GM18519 (cell line): ENCODE measurements around the gene BABAM1.
"Not testable (repeated sequence)": the region's sequence is repeated elsewhere in the genome, so short reads cannot be mapped to it uniquely, and the experiment has no call there.

Experiments
- ATAC-seq: cut with Tn5 transposase; IDR thresholded peaks from one replicate; pipeline ENCODE4 v1.9.1; 2021; ENCODE audit warnings: mild to moderate bottlenecking, moderate library complexity; ENCODE audit not compliant: unreplicated experiment, low FRiP score

The BABAM1 gene

DNA sequence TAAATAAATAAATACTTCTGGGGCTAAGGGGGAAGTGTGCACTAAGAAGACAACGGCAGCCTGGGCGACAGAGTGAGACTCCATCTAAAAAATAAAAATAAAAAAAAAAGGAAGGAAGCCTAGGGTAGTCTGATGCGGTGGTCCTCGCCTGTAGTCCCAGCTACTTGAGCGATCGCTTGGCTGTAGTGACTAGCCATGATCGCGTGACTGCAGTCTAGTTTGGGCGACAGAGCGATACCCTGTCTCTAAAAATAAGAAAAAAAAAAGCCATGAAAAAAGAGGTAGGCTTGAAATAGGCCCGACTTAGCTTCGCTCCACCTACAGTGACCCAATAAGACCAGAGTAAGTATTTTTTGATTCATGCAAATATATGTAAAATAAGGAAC is 661 bp upstream of the BABAM1 start:
- no peak for ATAC-seq

DNA sequence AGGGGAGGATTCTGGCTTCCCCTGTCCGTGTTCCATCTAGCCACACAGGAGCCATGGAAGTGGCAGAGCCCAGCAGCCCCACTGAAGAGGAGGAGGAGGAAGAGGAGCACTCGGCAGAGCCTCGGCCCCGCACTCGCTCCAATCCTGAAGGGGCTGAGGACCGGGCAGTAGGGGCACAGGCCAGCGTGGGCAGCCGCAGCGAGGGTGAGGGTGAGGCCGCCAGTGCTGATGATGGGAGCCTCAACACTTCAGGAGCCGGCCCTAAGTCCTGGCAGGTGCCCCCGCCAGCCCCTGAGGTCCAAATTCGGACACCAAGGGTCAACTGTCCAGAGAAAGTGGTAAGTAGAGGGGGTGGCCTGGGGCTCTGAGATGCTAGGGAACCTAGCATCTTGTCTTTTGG is 1.5 kb downstream of the BABAM1 start:
- no peak for ATAC-seq

DNA sequence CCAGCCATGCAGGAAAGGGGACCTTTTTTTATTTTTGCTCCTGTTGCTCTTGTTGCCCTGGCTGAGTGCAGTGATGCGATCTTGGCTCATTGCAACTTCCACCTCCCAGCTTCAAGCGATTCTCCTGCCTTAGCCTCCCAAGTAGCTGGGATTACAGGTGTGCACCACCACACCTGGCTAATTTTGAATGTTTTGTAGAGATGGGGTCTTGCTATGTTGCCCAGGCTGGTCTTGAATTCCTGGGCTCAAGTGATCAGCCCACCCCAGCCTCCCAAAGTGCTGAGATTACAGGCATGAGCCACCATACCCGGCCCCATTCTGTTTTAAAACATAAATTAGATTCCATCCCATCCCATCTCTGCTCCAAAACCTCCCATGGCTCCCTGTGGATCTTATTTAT is 7.6 kb downstream of the BABAM1 start:
- not testable (repeated sequence) for ATAC-seq

DNA sequence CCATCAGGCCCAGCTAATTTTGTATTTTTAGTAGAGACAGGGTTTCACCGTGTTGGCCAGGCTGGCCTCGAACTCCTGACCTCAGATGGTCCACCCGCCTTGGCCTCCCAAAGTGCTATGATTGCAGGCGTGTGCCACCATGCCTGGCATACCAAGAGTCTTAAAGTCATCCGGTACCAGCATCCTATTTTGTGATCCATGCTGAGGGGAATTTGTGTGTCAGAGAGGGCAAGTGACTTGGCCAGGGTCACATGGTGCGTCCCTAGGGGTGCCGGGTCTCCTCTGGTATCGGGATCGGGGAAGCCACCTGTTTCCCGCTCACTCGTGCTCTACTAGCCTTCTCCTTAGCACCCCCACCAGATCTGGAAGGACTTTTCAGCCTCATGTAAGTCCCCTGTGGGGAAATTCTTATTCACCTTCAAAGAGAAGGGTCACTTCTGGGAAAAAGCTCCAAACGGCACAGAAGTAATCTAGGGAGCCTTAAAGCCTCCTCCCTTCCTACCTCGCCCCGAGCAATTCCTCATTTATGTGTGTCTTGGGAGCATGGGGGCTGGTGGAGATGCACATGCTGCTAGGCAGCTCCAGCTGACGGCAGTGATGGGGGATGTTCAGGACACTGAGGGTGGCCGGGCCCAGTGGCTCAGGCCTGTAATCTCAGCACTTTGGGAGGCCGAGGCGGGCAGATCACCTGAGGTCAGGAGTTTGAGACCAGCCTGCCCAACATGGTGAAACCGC is 8.4 kb downstream of the BABAM1 start:
- ATAC-seq, result no peak

DNA sequence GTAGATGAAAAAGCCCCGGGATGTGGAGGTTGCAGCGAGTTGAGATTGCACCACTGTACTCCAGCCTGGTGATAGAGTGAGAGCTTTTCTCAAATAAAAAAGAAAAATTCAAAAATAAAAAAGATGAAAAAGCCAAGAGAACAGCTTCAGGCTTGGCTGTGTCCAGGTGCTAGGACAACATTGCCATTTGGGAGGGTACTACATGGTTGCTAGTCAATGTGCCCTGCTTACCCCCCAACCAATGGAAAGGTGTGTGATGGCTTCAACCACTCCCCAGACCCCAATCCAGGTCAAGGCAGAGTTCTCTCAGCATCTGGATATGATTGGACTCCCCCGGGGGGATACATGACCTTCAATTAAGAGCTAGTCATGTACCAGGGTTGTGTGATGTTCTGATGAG is 12.2 kb downstream of the BABAM1 start:
- ATAC-seq, result no peak

DNA sequence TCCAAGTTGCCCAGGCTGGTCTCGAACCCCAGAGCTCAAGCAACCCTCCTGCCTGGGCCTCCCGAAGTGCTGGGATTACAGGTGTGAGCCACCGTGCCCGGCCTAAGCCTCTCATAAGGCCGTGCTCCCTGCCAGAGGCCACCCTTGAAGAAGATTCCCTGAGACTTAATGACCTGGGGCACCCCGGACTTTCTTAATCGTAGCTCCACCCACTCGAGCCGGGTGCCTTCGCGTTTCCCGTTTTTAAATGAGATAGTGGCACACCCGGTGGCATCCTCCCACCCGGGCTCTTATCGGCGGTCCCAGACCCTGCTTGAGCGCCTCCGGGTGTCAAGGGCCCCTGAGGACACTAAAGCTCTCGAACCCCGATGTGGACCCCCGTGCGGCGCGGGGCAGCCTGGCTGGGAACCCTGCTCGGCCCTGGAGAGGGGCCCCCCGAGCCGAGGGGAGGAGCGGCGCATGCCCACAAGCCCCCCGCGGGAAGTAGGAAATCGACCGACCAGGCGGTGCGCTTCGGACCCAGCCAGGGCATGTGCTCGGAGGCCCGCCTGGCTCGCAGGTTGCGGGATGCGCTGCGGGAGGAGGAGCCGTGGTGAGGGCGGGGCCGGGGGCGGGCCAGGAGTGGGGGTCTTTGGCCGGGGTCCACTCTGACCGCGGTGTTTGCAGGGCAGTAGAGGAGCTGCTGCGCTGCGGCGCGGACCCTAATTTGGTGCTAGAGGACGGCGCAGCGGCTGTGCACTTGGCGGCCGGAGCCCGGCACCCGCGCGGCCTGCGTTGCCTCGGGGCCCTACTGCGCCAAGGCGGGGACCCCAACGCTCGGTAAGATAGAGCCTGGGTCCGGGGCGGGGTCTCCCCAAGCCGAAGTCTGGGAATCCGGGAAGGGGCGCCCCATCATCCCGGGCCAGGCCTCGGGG is 14.4 kb downstream of the BABAM1 start, which contains the start of gene ANKLE1:
Gene ANKLE1 (plus strand): TSS at position 511 of the 914 bp plus-strand sequence. CDS start 20 bp downstream, at position 531.
- no peak for ATAC-seq

DNA sequence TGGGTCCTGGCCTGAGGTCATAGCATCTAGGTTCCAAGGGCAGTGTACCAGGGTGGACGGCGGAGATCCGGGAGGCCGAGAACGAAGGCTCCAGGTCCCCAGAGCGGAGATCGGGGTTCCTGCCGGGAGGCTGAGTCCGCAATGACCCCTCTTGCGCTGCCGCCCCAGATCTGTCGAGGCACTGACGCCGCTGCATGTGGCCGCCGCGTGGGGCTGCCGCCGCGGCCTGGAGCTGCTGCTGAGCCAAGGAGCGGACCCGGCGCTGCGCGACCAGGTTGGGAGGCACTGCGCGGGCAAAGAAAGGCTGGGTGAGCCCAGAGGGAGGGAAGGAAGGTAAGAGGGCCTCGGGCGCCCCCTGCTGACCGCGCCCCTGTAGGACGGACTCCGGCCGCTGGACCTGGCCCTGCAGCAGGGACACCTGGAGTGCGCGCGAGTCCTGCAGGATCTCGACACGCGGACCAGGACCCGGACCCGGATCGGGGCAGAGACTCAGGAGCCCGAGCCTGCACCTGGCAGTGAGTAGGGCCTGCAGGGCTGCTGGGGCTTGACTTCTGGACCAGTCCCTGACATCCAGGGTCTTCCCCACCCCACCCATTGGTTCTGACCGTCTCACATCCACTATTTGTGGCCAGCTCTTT is 15.4 kb downstream of the BABAM1 start:
- ATAC-seq, result no peak

DNA sequence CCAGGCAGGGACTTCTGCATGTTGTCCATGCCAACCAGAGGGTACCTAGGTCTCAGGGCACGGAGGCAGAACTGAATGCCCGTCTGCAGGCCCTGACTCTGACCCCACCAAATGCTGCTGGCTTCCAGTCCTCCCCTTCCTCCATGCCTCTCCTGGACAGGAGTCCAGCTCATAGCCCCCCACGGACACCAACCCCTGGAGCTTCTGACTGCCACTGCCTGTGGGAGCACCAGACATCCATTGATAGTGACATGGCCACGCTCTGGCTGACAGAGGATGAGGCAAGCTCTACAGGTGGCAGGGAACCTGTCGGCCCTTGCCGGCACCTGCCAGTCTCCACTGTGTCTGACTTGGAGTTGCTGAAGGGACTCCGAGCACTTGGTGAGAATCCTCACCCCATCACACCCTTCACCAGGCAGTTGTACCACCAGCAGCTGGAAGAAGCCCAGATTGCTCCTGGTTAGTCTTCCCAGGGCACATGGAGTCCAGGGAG is 16.3 kb downstream of the BABAM1 start:
- no peak for ATAC-seq

DNA sequence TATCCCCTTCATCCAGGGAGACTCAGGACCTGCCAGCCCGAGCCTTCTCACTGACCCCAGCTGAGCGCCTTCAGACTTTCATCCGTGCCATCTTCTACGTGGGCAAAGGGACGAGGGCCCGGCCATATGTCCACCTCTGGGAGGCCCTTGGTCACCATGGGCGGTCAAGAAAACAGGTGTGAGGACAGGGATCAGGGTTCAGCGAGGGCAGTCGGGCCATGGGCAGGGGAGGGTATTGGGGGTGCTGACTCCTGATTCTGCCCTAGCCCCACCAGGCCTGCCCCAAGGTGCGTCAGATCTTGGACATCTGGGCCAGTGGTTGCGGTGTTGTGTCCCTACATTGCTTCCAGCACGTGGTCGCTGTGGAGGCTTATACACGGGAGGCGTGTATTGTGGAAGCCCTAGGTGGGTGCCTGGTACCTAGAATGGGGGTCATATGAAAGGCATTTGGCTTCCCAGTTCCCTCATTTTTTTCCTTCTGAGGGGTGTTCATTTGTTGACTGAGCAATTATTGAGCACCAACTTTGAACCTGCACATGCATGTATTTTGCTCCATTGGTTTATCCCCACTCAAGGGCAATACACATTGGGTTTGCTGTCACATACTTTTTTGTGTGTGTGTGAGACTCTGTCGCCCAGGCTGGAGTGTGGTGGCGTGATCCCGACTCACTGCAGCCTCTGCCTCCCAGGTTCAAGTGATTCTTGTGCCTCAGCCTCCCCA is 18.3 kb downstream of the BABAM1 start:
- ATAC-seq, result no peak

DNA sequence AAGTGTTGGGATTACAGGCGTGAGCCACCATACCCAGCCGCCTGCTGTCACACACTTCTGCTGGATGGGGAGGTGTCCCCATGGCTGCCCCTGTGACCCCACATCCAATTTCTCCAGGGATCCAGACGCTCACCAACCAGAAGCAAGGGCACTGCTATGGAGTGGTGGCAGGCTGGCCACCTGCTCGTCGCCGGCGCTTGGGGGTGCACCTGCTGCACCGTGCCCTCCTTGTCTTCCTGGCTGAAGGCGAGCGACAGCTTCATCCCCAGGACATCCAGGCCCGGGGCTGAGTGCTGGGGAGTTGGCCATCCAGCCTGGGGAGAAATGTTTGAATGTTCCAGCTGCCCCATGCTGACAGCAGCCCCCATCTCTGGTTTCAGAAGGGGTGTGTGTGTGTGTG is 19.0 kb downstream of the BABAM1 start:
- ATAC-seq, result no peak

DNA sequence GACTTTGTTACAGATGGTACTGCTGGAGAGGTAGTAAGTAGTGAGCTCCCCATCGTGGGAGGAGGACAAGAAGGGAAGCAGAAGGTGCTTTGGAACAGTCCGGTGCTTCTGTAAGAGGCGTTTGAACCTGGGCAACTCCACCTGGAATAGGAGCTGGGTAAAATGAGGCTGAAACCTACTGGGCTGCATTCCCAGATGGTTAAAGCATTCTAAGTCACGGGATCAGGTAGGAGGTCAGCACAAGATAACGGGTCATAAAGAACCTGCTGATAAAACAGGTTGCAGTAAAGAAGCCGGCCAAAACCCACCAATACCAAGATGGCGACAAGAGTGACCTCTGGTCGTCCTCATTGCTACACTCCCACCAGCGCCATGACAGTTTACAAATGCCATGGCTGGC is 19.5 kb downstream of the BABAM1 start:
- ATAC-seq, result no peak

DNA sequence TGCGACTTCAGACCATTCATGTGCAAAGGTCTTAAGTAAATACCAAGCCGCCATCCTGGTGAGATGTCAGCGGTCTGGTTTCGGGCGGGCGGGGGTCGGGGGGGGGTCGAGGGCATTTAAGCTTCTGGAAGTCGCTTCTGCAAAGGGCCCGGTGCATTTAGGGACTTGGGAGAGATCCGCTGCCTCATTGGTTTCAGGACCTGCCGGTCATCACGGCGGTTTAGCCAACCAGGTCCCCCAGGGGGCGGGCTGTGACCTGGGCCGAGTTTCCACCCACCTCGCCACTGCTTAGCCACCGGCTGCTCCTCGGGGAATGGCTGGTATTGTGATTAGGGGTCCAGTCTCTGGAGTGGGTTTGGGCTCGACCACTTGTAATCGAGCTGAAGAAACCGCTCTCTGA is 22.2 kb downstream of the BABAM1 start:
- ATAC-seq, result no peak

DNA sequence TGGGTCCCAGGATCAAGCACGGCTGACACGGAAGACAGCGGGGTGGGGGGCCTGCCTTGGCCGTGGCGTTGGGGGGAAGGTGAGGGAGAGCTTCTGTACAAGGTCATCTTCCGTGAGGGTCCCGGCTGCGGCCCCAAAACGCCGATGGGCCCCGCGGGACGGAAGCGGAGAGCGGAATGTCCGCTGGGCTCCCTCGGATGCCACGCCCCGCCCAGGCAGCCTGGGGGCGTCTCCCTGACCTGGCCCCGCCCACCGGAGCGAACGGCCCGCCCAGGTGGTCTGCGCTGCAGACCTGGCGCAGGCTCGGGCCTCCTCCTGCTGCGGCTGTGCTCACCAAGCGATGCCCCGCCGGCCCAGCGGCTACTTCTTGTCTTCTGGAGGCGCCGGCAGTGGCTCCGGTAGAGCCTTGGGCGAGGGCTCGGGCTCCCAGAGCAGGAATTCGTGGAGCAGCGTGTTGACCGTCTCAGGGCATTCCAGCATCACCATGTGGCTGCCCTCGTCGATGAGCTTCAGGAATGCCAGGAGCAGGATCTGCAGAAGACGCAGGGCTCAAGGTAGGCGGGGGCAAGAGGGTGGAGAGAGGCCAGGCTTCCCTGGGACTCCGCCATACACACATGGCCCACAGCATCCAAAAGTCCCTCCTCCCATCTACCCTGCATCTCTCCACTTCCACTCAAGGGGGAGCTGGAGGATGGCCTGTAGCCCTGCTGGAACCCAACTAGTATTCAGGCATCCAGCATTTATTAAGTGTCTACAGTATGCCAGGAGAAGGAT is 25.2 kb downstream of the BABAM1 start:
- peak; percentile 64 for ATAC-seq

DNA sequence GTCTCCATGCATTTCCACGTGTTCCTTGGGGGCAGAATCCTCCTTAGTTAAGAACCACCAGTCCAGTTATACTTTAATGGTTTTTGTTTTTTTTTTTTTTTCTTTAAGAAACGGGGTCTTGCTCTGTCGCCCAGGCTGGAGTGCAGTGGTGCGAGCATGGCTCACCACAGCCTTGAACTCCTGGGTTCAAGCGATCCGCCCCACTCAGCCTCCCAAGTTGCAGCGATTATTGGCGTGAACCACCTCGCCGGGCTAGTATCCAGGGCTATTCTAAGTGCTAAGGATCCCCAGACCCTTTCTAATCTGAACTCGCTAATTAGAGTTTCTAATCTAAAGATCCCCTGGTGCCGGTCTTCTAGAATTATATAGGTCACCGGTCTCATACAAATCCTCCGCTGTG is 26.4 kb downstream of the BABAM1 start:
- ATAC-seq, result no peak

DNA sequence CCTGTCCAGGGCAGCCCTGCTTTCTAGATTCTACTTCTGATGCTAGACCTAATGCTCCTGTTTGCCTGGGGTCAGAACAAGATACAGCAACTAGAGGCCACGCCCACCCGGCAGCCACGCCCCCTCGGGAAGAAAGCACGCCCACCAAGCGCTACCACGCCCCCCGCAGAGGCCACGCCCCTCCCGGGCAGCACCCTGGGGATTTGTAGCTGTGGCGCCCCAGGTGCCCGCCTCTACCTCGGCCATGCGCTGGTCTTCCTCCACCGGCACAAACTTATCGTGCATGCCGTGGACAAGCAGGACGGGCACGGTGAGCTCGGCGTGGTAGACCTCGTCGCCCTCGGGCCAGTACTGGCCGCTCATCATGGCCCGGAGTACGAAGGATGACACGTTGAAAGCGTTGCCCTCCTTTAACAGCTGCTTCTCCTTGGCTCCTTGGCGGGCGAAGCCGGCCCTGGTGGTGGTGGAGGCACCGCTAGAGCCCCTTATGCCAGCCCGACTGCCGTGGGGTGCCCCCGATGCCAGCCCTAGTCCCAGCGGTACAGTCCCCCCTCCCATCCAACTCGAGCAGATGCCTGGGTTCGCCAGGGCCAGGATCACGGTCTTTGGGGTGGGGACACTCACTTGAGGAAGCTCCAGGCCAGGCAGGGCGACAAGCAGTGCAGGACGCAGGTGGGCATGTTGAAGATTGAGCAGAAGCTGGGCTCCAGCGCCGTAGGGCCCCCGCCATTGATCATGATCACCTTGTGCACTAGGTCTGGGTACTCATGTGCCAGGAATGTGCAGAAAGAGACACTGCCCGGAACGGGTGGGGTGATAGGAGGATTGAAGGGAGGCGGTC is 27.0 kb downstream of the BABAM1 start:
- no peak for ATAC-seq

DNA sequence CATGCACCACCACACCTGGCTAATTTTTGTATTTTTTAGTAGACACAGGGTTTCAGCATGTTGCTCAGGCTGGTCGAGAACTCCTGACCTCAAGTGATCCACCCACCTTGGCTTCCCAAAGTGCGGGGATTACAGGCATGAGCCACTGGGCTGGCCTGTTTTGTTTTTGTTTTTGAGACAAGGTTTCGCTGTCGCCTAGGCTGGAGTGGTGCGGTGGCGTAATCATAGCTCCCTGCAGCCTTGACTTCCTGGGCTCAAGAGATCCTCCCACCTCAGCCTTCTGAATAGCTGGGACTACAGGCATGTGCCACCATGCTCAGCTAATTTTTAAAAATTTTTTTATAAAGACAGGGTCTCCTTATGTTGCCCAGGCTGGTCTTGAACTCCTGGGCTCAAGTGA is 28.3 kb downstream of the BABAM1 start:
- not testable (repeated sequence) for ATAC-seq

DNA sequence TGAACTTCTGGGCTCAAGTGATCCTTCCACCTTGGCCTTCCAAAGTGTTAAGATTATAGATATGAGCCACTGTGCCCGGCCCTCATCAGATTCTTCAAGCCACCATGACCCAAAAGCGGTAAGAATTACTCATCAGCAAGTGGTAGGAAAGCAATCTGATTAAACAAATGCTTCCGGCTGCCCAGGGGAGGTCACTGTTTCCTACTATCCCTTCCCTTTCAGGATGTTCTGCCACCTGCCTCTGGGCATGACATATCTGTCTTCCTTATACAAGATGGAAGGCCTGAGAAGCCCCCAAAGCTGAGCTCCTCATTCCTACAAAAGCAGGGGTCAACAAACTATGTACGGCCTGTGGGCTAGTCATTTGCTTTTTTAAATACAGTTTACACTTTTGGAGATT is 29.0 kb downstream of the BABAM1 start:
- no peak for ATAC-seq

DNA sequence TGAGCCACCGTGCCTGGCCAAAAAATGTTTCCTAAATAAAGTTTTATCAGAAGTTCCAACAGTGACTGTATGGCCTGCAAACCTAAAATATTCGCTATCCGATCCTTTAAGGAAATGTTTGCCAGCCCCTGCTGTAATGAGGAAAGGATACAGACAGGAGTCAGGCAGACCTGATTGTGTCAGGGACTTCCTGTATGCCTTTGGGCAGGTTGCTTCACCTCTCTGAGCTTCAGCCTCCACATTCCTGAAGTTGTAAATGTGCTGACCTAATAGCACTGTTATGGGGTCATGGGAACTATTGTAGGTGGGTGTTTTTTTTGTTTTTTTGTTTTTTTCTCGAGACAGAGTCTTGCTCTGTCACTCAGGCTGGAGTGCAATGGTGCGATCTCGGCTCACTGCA is 29.7 kb downstream of the BABAM1 start:
- ATAC-seq, result no peak
